Mesendoderm (in vitro differentiated cells): ENCODE measurements around the gene SLC16A4.

ENCODE experiments used
- DNase-seq: peaks from one replicate; pipeline ENCODE4 v3.0.0; 2013
- H2AK5ac ChIP-seq: 2 replicates; pipeline ENCODE4 v1.6.1; 2013; ENCODE audit warnings: low read length, inconsistent platforms
- H2BK120ac ChIP-seq: 2 replicates; pipeline ENCODE4 v1.6.1; 2013; ENCODE audit warnings: low read depth, mild to moderate bottlenecking, low read length, moderate library complexity, mixed read lengths
- H2BK15ac ChIP-seq: replicated peaks from 2 replicates; pipeline ENCODE4 v1.6.1; 2013; ENCODE audit warnings: low read depth, mild to moderate bottlenecking, moderate library complexity
- H2BK5ac ChIP-seq: 2 replicates; pipeline ENCODE4 v1.6.1; 2013; ENCODE audit warnings: low read length, inconsistent platforms
- H3K18ac ChIP-seq: 2 replicates; pipeline ENCODE4 v1.6.1; 2013; ENCODE audit warnings: mild to moderate bottlenecking, low read length, mixed read lengths
- H3K23ac ChIP-seq: one replicate; pipeline ENCODE4 v1.6.1; 2013; ENCODE audit warnings: low read length
- H3K27ac ChIP-seq: 2 replicates; pipeline ENCODE4 v1.5.1; 2013; ENCODE audit warnings: low read depth, mild to moderate bottlenecking, inconsistent platforms, low read length, moderate library complexity
- H3K27me3 ChIP-seq: 2 replicates; pipeline ENCODE4 v1.6.1; 2013; ENCODE audit warnings: low read length, control low read depth, mild to moderate bottlenecking, inconsistent platforms; ENCODE audit not compliant: insufficient read depth, poor library complexity
- H3K36me3 ChIP-seq: 2 replicates; pipeline ENCODE4 v1.6.1; 2013; ENCODE audit warnings: low read length, inconsistent platforms; ENCODE audit not compliant: control insufficient read depth, insufficient read depth
- H3K4ac ChIP-seq: one replicate; pipeline ENCODE4 v1.6.1; 2013; ENCODE audit warnings: low read depth, mild to moderate bottlenecking, low read length, moderate library complexity
- H3K4me1 ChIP-seq: 2 replicates; pipeline ENCODE4 v1.6.1; 2013; ENCODE audit warnings: low read depth, low read length, inconsistent platforms; ENCODE audit not compliant: control insufficient read depth
- H3K4me2 ChIP-seq: 2 replicates; pipeline ENCODE4 v1.6.1; 2013; ENCODE audit warnings: low read length
- H3K4me3 ChIP-seq: 2 replicates; pipeline ENCODE4 v1.5.1; 2013; ENCODE audit warnings: mild to moderate bottlenecking, low read length
- H3K56ac ChIP-seq: one replicate; pipeline ENCODE4 v1.6.1; 2013; ENCODE audit warnings: low read length
- H3K79me1 ChIP-seq: 2 replicates; pipeline ENCODE4 v1.6.1; 2013; ENCODE audit warnings: low read length, inconsistent platforms
- H3K79me2 ChIP-seq: 2 replicates; pipeline ENCODE4 v1.6.1; 2013; ENCODE audit warnings: mild to moderate bottlenecking, low read length; ENCODE audit not compliant: control insufficient read depth, insufficient read depth
- H3K9ac ChIP-seq: 2 replicates; pipeline ENCODE4 v1.6.1; 2013; ENCODE audit warnings: low read length, inconsistent platforms
- H4K5ac ChIP-seq: one replicate; pipeline ENCODE4 v1.6.1; 2013; ENCODE audit warnings: low read length
- H4K8ac ChIP-seq: one replicate; pipeline ENCODE4 v1.6.1; 2013; ENCODE audit warnings: low read depth, mild to moderate bottlenecking, control low read depth, low read length, moderate library complexity
- WGBS: extraction: QIAGEN DNeasy Blood & Tissue Kit; methylation state at CpG from one replicate; pipeline ENCODE4 v1.1.7; 2013; ENCODE audit warnings: low lambda C conversion rate, missing lambda C conversion rate; ENCODE audit not compliant: insufficient coverage; ENCODE audit errors: extremely low coverage; 5-methylcytosine and 5-hydroxymethylcytosine counted together

SLC16A4 gene

DNA sequence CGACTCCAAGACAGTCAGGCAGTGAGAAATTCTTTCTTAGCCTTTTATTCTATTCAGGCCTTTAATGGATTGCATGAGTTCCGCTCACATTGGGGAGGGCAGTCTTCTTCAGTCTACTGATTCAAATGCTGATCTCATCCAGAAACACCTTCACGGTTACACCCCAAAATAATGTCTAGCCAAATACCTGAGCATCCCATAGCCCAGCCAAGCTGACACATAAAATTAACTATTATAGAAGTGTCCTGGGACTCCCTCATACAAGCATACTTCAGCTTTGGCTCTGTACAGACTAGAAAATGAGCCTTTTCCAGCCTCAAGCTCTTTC lies 3.6 kb upstream of the SLC16A4 start:
- Histone ChIP-seq H4K8ac (no peak overlapping the region), H3K9ac (no peak overlapping the region), H3K36me3 (no peaks in the 10 kb centered on the region), H2BK5ac (no peak overlapping the region), H2BK15ac (no peak overlapping the region), H3K18ac (no peak overlapping the region), H2AK5ac (no peak overlapping the region), H3K4me2 (no peak overlapping the region), H3K79me1 (no peaks in the 10 kb centered on the region), H3K27ac (no peak overlapping the region), H3K56ac (no peak overlapping the region), H3K4me3 (no peak overlapping the region), H3K23ac (no peak overlapping the region), H4K5ac (no peak overlapping the region), H3K4me1 (no peaks in the 10 kb centered on the region), H3K27me3 (no peaks in the 10 kb centered on the region), H2BK120ac (no peak overlapping the region), H3K79me2 (no peaks in the 10 kb centered on the region), H3K4ac (no peak overlapping the region)
- no peak for DNase-seq
- no CpG with 5 or more reads among the region's 3 CpGs for WGBS

DNA sequence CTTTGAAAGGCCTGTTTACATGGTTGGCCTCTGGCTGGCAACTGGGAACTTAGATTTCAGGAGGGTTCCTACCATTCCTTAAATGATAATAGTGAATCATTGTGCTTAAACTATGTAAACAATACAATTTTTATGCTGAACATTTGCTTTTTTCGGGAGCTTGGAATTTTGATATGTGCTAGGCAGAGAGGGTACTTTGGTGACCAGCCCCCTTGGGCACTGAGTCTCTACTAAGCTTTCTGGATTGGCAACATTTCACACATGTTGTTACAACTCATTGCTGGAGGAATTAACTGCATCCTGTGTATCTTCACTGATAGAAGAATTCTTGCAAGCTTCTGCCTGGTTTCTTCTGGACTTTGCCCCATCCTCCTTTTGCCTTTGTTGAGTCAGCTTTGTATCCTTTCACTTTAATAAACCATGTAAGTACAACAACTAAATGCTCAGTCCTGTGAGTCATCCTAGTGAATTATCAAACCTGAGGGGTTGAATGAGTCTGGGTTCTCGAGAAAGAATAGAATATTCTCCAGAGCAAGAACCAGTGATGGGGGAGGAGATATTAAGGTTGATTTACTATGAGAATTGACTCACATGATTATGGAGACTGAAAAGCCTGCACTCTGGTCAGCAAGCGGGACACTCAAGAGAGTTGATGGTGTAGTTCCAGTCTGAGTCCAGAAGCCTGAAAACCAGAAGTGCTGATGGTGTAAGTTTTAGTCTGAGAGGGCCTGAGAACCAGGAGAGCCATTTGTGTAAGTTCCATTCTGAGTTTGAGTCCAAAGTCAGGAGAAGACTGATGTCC lies 3.1 kb upstream of the SLC16A4 start:
- H2BK15ac ChIP-seq: no peak overlapping the region
- H3K4me2 ChIP-seq: no peak overlapping the region
- H3K4me1 ChIP-seq: no peaks in the 10 kb centered on the region
- H3K23ac ChIP-seq: no peak overlapping the region
- H3K56ac ChIP-seq: no peak overlapping the region
- H3K79me1 ChIP-seq: no peaks in the 10 kb centered on the region
- H3K79me2 ChIP-seq: no peaks in the 10 kb centered on the region
- DNase-seq: no peak
- no peak overlapping the region for H3K4ac ChIP-seq
- no peak overlapping the region for H4K8ac ChIP-seq
- no peak overlapping the region for H3K4me3 ChIP-seq
- H2AK5ac ChIP-seq: no peak overlapping the region
- H2BK5ac ChIP-seq: no peak overlapping the region
- H3K9ac ChIP-seq: no peak overlapping the region
- no CpG with 5 or more reads among the region's 3 CpGs for WGBS
- no peaks in the 10 kb centered on the region for H3K27me3 ChIP-seq
- H4K5ac ChIP-seq: no peak overlapping the region
- H3K36me3 ChIP-seq: no peaks in the 10 kb centered on the region
- H2BK120ac ChIP-seq: no peak overlapping the region
- no peak overlapping the region for H3K27ac ChIP-seq
- no peak overlapping the region for H3K18ac ChIP-seq

DNA sequence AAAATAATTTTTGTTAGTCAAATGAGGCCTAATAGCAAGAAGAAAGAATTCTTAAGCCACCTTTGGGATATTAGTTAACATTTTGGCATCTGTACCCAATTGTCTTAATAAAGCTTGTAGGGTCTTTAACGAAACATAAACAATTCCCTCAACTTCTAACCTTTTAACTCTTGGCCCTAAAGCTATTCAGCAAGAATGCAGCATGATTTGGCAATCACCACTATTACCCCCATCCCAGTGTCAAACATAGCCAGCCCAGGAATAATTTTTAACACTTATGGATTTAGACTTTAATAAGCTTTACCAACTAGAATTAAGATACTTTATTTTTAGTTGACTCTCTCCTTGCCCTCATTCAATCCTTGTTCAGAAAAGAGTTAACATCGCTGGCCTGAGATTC lies 2.5 kb upstream of the SLC16A4 start:
- no peak for DNase-seq
- H3K4me3 ChIP-seq: no peak overlapping the region

DNA sequence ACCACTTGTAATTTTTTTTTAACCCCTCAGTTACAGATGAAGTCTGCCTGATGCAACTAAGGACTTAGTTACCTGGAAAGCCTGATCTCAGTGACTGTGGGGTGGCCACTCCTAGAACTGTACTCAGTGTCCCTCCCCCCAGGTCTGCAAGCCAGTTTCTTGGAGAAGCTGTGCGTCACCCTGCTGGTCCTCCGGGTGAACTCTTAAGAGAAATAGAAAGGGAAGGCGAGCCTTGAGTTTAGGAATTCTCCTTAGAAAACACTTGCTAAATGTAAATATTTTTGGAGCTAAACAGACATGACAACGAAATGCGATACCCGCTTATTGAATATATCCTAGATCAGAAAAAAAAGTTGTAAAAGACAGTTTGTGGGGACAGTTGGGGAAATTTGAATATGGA lies 730 bp downstream of the SLC16A4 start:
- Histone ChIP-seq H2AK5ac (no peak overlapping the region), H2BK120ac (no peak overlapping the region), H2BK15ac (no peak overlapping the region), H3K79me1 (no peaks in the 10 kb centered on the region), H3K27me3 (no peaks in the 10 kb centered on the region), H2BK5ac (no peak overlapping the region), H3K4me1 (no peaks in the 10 kb centered on the region), H4K8ac (no peak overlapping the region), H3K18ac (no peak overlapping the region), H3K27ac (no peak overlapping the region), H3K56ac (no peak overlapping the region), H3K4ac (no peak overlapping the region), H3K4me2 (no peak overlapping the region), H4K5ac (no peak overlapping the region), H3K23ac (no peak overlapping the region), H3K9ac (no peak overlapping the region), H3K4me3 (no peak overlapping the region), H3K79me2 (no peaks in the 10 kb centered on the region), H3K36me3 (no peaks in the 10 kb centered on the region)
- WGBS: no CpG with 5 or more reads among the region's 6 CpGs
- DNase-seq: peak; percentile 78

More for the DNA sequence above, 2.5 kb upstream of the SLC16A4 start:
- Histone ChIP-seq H3K4ac (no peak overlapping the region), H2BK15ac (no peak overlapping the region), H3K56ac (no peak overlapping the region), H3K4me2 (no peak overlapping the region), H3K79me2 (no peaks in the 10 kb centered on the region), H3K27me3 (no peaks in the 10 kb centered on the region), H3K23ac (no peak overlapping the region), H3K4me1 (no peaks in the 10 kb centered on the region), H3K79me1 (no peaks in the 10 kb centered on the region), H3K36me3 (no peaks in the 10 kb centered on the region), H2AK5ac (no peak overlapping the region), H3K18ac (no peak overlapping the region), H4K5ac (no peak overlapping the region), H3K9ac (no peak overlapping the region), H4K8ac (no peak overlapping the region), H2BK5ac (no peak overlapping the region), H3K27ac (no peak overlapping the region), H2BK120ac (no peak overlapping the region)
- WGBS: no CpG with 5 or more reads among the region's 2 CpGs

DNA sequence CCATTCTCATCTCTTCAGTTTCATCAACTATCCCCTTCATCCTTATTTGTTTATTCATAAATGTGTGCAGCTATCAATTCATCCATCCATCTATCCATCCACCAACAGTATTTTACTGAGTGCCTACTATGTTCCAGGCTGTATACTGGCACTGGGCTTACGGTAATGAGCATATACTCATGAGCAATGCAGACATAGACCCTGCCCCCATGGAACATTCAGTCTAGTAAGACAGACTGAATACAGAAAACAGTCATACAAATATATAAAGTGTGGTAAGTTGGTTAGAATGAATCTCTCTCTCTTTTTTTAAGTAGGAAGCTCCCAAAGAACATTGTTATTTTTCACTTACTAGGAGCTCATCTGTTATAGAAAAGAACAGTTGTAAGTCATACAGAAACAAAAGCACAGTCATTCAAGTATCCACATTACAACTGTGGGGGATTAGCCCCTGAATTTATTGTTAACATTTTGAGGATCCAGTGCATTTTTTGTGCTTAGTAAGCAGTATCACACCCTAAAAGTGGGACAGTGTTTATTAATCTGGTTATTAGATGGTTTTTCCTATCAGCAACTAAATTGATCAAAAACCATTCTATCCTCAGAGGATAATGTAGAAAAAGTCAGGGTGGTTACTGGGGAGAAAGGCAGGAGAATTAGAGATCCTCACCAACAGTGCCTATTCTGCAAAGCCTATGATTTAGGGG lies 3.6 kb downstream of the SLC16A4 start:
- Histone ChIP-seq H4K8ac (no peak overlapping the region), H3K23ac (no peak overlapping the region), H3K9ac (no peak overlapping the region), H3K4me3 (no peak overlapping the region), H3K4me1 (no peaks in the 10 kb centered on the region), H2AK5ac (no peak overlapping the region), H3K4me2 (no peak overlapping the region), H3K27ac (no peak overlapping the region), H2BK15ac (no peak overlapping the region), H3K36me3 (no peaks in the 10 kb centered on the region), H3K18ac (no peak overlapping the region), H3K27me3 (no peaks in the 10 kb centered on the region), H3K79me1 (no peaks in the 10 kb centered on the region), H3K56ac (no peak overlapping the region), H3K79me2 (no peaks in the 10 kb centered on the region), H2BK5ac (no peak overlapping the region), H3K4ac (no peak overlapping the region), H4K5ac (no peak overlapping the region), H2BK120ac (no peak overlapping the region)
- DNase-seq: no peak
- WGBS: no CpG with 5 or more reads among the region's 1 CpG
